Measurements from ENCODE around the gene ETV3L. TPM values are rescaled to one million over a fixed set of nuclear protein-coding genes. Genes with fewer than 3 reads are reported as not detected.

Gene ETV3L
- total RNA-seq, 1 experiment from 2014 or later = not detected

- no peaks in the 10 kb centered on the region for H4K20me1 ChIP-seq (ENCODE audit: insufficient read depth)
- no peaks in the 10 kb centered on the region for H3K9me3 ChIP-seq (ENCODE audit: control insufficient read depth in 1 of 2, insufficient read depth in 1 of 2, low read depth in 1 of 2, low read length in 2 of 2)
- ChIA-PET RAD21 (ENCODE audit: low non-redundant PET in 1 of 2, low total read pairs in 2 of 2, uncharacterized antibody in 2 of 2, unreplicated experiment in 2 of 2) (no interaction called here), CTCF (interaction anchor here (0.7 to 2.5 kb wide), 2 partner anchors 14 to 64 kb away, joined by 3 to 140 read pairs; no protein-coding TSS in a partner anchor), POLR2A (no interaction called here)
- no peak overlapping the region for H3K4me2 ChIP-seq (ENCODE audit: low read length)
- H3K9ac ChIP-seq (ENCODE audit: low read length) = no peak overlapping the region
- H3K27ac ChIP-seq (ENCODE audit: low read depth, low read length) = no peak overlapping the region
- BruUV-seq (replicated peaks) = no TSS peak
- no peak for TF ChIP-seq POLR2A (IDR thresholded peaks at IDR 0.05; ENCODE audit: borderline replicate concordance, extremely low read depth, insufficient read depth, insufficient read length)
- TF ChIP-seq YY1 (IDR thresholded peaks at IDR 0.05; ENCODE audit: extremely low read depth, insufficient replicate concordance, low read depth, low read length) = no peak
- TF ChIP-seq SIN3A (IDR thresholded peaks at IDR 0.05; ENCODE audit: low read depth) = no peak
- no peak for TF ChIP-seq TCF7L2 (IDR thresholded peaks at IDR 0.05; ENCODE audit: borderline replicate concordance, extremely low read depth, insufficient read depth, insufficient read length)
- TF ChIP-seq EGR1 (IDR thresholded peaks at IDR 0.05; ENCODE audit: low read depth) = no peak
- TF ChIP-seq MAX (IDR thresholded peaks at IDR 0.05) = no peak
- no peak for TF ChIP-seq CTCF (IDR thresholded peaks at IDR 0.05 in 2 of 3, conservative IDR thresholded peaks at IDR 0.05 in 1 of 3; ENCODE audit: borderline replicate concordance in 1 of 3, insufficient read depth in 1 of 3, low read depth in 2 of 3, low read length in 2 of 3)
- TF ChIP-seq ELF1 (IDR thresholded peaks at IDR 0.05; ENCODE audit: borderline replicate concordance, low read depth) = no peak
- no peak for TF ChIP-seq REST (IDR thresholded peaks at IDR 0.05; ENCODE audit: low read depth)
- no peak for TF ChIP-seq SRF (IDR thresholded peaks at IDR 0.05; ENCODE audit: low read depth)
- TF ChIP-seq POLR2AphosphoS5 (IDR thresholded peaks at IDR 0.05; ENCODE audit: low read depth, low read length) = no peak
- intact Hi-C loops (cut with micrococcal nuclease) = loop anchor here (5.0 kb wide), 1 partner anchor 46 kb away; the partner anchor contains the start of gene ETV3
- no peak overlapping the region for H3K4me3 ChIP-seq (replicated peaks in 1 of 2; ENCODE audit: low read depth in 1 of 2, low read length in 2 of 2)
- H3K4me1 ChIP-seq (ENCODE audit: control insufficient read depth in 1 of 2, insufficient read depth in 2 of 2, low read length in 2 of 2) = 0 out of 4 replicates have a peak, but pooled peaks cover 0 to 2% of the 10 kb centered on the region in 2 experiments
- H3K27me3 ChIP-seq (ENCODE audit: insufficient read depth, low read length) = no peaks in the 10 kb centered on the region
- H3K9me2 ChIP-seq (ENCODE audit: insufficient read depth) = no peaks in the 10 kb centered on the region; the same call in 1 of the 2 replicates
- DNase-seq (ENCODE audit: low read depth, low spot score) = no peak
- no peak for ATAC-seq
- H3K79me2 ChIP-seq (ENCODE audit: insufficient read depth, low read length) = no peaks in the 10 kb centered on the region
- no peaks in the 10 kb centered on the region for H3K36me3 ChIP-seq (ENCODE audit: control insufficient read depth in 1 of 2, insufficient read depth in 2 of 2, low read length in 2 of 2)
- H2AFZ ChIP-seq (ENCODE audit: low read depth, low read length, poor library complexity, severe bottlenecking) = no peak overlapping the region
Measured at GRCh38 chr1:157091668-157092273, 7.8 kb downstream of the ETV3L start.

Data from HCT116 (cell line).